ENCODE results near the gene EYS.
A peak's percentile ranks its signal among the peaks of the same experiment; 100 is the strongest.

Gene EYS

DNA sequence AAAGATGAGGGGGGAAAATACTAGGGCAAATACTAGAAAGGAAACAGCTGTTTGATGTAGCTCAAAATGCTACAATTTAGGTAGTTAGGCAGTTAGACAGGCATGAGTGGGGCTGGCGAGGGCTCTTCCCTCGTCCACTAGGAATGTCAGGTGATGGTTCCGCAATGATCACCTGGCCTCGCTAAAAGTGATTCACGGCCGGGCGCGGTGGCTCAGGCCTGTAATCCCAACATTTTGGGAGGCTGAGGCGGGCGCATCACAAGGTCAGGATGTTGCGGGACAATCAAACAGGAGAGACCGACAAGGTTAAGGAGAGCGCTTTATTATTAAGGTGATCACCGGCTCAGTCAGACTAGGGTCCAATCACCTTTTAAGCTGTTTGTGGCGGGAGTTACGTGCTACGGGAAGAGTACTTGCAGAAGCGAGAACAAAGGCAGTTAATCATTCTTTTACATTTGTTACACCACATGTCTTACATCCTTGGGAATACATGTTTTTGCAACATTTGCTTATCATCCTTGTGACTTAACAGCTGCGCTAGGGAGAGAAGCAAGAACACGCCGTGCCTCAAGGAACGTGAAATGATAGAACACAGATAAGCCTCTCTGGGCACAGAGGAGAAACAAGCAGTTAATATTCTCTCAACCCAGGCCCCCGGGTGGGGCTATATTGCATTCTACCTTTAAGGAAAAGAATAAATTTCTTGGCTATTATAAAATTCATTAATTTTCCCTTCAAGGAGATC is 1025.4 kb downstream of the EYS start:
- TF ChIP-seq, protein P1, sequence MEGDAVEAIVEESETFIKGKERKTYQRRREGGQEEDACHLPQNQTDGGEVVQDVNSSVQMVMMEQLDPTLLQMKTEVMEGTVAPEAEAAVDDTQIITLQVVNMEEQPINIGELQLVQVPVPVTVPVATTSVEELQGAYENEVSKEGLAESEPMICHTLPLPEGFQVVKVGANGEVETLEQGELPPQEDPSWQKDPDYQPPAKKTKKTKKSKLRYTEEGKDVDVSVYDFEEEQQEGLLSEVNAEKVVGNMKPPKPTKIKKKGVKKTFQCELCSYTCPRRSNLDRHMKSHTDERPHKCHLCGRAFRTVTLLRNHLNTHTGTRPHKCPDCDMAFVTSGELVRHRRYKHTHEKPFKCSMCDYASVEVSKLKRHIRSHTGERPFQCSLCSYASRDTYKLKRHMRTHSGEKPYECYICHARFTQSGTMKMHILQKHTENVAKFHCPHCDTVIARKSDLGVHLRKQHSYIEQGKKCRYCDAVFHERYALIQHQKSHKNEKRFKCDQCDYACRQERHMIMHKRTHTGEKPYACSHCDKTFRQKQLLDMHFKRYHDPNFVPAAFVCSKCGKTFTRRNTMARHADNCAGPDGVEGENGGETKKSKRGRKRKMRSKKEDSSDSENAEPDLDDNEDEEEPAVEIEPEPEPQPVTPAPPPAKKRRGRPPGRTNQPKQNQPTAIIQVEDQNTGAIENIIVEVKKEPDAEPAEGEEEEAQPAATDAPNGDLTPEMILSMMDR (IDR thresholded peaks at IDR 0.05; ENCODE audit: unreplicated experiment in 3 of 3), result no peak
- H3K9me3 Mint-ChIP-seq, result no peaks in the 10 kb centered on the region
- peaks cover 4% of the 10 kb centered on the region for H3K4me1 Mint-ChIP-seq
- H3K27ac Mint-ChIP-seq, result peak overlapping the region in 1 of 3 experiments; percentile 23
- no peaks in the 10 kb centered on the region for H3K27me3 Mint-ChIP-seq (ENCODE audit: low read depth)
- H3K4me3 Mint-ChIP-seq, result no peak overlapping the region
- no peaks in the 10 kb centered on the region for H3K36me3 Mint-ChIP-seq (ENCODE audit: low read depth)

DNA sequence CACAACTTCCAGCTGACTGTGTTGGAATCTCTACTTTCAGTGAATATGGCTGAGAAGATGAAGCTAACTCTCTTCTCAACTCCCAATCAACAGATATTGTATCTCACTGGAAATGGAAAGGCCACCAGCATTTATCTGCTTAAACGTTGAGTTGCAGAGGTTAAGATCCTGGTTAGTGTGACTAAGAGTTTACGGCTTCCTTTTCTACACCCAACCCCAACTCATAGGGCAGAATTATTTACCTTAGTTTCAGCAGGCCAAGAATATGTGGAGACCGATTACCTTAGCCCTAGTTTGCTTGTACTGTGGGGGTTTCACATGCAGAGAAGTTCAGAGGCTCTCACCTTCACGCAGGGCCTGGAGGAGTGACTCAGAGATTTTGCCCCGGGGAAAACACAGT is 1026.6 kb downstream of the EYS start:
- Mint-ChIP-seq H3K4me3 (no peak overlapping the region), H3K27me3 (ENCODE audit: low read depth) (no peaks in the 10 kb centered on the region), H3K4me1 (peaks cover 4% of the 10 kb centered on the region), H3K9me3 (no peaks in the 10 kb centered on the region), H3K27ac (no peak overlapping the region), H3K36me3 (ENCODE audit: low read depth) (no peaks in the 10 kb centered on the region)
- TF ChIP-seq, protein P1 (IDR thresholded peaks at IDR 0.05; ENCODE audit: unreplicated experiment in 3 of 3), result no peak

DNA sequence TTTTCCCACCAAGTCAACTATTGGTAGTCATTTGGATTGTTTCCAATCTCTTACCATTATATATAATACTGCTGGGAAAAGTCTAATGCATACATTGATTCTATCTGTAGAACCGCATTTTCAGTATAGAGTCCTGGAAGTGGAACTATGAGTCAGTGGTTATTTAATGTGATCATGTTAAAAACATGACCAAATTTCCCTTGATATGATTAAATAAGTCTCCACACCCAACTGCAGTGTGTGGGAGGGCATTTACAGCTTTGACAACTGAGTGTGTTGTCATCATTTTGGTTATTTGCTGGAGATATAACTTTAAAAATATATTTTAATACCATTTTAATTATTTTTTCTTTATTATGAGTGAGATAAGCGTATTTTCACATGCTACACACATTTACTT is 1027.6 kb downstream of the EYS start:
- no peak overlapping the region for H3K4me3 Mint-ChIP-seq
- H3K9me3 Mint-ChIP-seq, result no peaks in the 10 kb centered on the region
- H3K27ac Mint-ChIP-seq, result no peak overlapping the region
- no peaks in the 10 kb centered on the region for H3K36me3 Mint-ChIP-seq (ENCODE audit: low read depth)
- TF ChIP-seq, protein P1 (IDR thresholded peaks at IDR 0.05; ENCODE audit: unreplicated experiment in 3 of 3), result no peak
- no peaks in the 10 kb centered on the region for H3K27me3 Mint-ChIP-seq (ENCODE audit: low read depth)
- peaks cover 10% of the 10 kb centered on the region for H3K4me1 Mint-ChIP-seq

DNA sequence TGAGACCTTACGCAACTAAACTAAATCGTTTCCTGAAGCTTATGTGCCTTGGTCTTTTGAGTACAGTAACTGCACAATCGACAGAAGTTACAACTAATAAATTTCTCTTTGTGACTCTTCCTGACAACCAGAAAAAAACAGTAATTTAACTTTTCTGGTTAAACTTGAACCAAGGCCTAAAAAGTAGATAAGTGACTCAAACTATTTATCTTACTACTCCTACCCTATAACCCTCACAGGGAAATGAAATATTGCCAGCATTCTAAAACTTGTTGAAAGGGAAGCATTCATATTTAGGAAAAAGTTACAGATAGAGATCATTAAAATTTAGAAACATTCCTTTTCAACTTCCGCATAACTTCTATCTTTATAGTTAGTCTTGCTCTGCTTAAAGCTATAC is 1034.4 kb downstream of the EYS start:
- peaks cover 6% of the 10 kb centered on the region for H3K4me1 Mint-ChIP-seq
- H3K36me3 Mint-ChIP-seq (ENCODE audit: low read depth), result no peaks in the 10 kb centered on the region
- TF ChIP-seq, protein P1 (IDR thresholded peaks at IDR 0.05; ENCODE audit: unreplicated experiment in 3 of 3), result no peak
- peaks cover 4% of the 10 kb centered on the region for H3K9me3 Mint-ChIP-seq
- peak overlapping the region in 1 of 3 experiments; percentile 11 for H3K27ac Mint-ChIP-seq
- no peak overlapping the region for H3K4me3 Mint-ChIP-seq
- no peaks in the 10 kb centered on the region for H3K27me3 Mint-ChIP-seq (ENCODE audit: low read depth)

DNA sequence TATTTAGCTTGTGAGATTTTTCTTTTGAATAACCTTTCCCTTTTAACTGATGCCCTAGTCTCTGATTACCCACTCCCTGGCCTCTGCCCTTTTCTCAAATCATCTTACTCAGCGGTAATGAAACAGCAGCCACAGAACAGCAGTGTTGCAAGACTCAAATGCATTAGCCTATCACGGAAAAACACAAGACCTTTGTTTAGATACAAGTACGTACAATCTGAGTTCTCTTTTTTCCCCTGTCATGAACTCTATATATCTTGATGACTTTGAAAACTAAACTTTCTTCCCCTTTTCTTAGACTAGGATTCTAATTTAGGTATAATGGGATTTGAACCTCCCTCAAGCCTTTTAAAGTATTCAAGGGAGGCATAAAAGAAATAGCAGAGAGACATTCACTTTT is 1034.9 kb downstream of the EYS start:
- no peaks in the 10 kb centered on the region for H3K27me3 Mint-ChIP-seq (ENCODE audit: low read depth)
- H3K36me3 Mint-ChIP-seq (ENCODE audit: low read depth), result no peaks in the 10 kb centered on the region
- H3K9me3 Mint-ChIP-seq, result peaks cover 4% of the 10 kb centered on the region
- no peak overlapping the region for H3K4me3 Mint-ChIP-seq
- peak overlapping the region in 1 of 3 experiments; percentile 11 for H3K27ac Mint-ChIP-seq
- TF ChIP-seq, protein P1 (IDR thresholded peaks at IDR 0.05; ENCODE audit: unreplicated experiment in 3 of 3), result no peak
- peaks cover 6% of the 10 kb centered on the region for H3K4me1 Mint-ChIP-seq

DNA sequence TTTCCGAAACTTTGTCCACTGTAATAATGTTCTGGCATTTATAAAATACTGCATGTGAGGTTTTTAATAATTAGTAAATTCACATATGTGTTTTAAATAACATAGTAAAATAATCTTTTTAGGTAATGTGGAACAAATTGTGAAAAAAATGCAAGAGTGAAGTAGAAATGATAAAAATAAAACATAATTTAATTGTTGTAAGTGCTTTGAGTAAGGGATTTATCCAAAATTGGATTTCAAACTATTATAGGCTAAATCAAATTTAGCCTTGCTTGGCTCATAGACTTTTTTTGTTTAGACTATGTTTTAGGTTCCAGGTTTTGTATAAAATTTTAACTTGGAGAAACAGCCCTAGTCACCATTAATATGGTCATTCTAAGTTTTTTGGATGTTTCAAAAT is 1041.9 kb downstream of the EYS start:
- no peaks in the 10 kb centered on the region for H3K36me3 Mint-ChIP-seq (ENCODE audit: low read depth)
- no peak overlapping the region for H3K4me3 Mint-ChIP-seq
- no peaks in the 10 kb centered on the region for H3K27me3 Mint-ChIP-seq (ENCODE audit: low read depth)
- no peaks in the 10 kb centered on the region for H3K4me1 Mint-ChIP-seq
- no peak overlapping the region for H3K27ac Mint-ChIP-seq
- H3K9me3 Mint-ChIP-seq, result peaks cover 4% of the 10 kb centered on the region
- TF ChIP-seq, protein P1 (IDR thresholded peaks at IDR 0.05; ENCODE audit: unreplicated experiment in 3 of 3), result no peak

Data from nephron (organoid).